ENCODE measurements around the gene TASL.
"Not testable (repeated sequence)": the region's sequence is repeated elsewhere in the genome, so short reads cannot be mapped to it uniquely, and the experiment has no call there.

Gene TASL

GRCh38 chrX:30577362-30577991 is at the start of gene TASL:
TASL (minus strand) TSS chrX:30577766; CDS start chrX:30560355, 17,411 bp downstream.
- no peak for DNase-seq

DNA sequence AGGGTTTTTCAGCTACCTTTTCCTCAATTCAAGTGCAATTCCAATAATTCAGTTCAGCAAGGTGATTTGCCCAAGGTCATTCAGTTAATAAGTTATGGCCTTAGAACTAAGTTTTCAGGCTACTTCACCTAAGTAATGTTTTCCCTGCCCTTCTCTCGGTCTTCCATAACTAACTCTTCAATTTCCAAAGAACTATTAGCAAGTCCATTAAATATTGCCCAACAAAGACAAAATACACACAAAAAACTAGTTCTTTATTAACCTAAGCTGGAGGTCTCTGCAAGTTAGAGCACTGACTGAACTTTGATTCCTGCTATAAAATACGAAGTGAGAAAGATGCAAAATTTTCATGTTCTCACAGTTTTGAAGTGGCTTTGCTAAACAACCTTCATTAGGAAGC is 48.8 kb upstream of the TASL start:
- no peak for DNase-seq

GRCh38 chrX:30622361-30622760 is 44.8 kb upstream of the TASL start:
- DNase-seq, result no peak

DNA sequence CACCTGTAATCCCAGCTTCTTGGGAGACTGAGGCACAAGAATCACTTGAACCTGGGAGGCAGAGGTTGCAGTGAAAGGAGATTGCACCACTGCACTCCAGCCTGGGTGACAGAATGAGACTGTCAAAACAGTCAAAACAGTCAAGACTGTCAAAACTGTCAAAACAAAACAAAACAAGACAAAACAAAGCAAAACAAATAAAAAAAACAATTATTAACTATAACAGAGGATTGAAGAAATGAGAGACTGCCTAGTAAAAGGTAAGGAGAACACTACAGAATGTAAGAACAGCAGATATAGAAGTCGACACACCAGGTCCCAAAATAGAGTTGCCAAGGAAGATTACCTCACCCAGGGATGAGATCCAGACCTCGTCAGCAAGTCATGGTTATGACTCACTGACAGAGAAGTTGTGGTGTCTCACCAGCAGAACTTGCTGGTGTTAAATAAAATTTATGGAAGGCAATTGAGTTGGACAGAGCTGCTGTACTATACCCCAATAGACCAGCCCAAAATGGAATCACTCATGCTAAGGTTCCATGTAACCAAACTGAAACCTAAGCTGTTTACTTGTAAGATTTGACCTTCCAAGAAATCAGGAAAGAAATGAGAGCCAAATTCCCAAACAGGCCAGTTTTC is 43.5 kb upstream of the TASL start:
- no peak for DNase-seq

- no peak for DNase-seq
Observed at GRCh38 chrX:30620125-30620524, 42.6 kb upstream of the TASL start.

DNA sequence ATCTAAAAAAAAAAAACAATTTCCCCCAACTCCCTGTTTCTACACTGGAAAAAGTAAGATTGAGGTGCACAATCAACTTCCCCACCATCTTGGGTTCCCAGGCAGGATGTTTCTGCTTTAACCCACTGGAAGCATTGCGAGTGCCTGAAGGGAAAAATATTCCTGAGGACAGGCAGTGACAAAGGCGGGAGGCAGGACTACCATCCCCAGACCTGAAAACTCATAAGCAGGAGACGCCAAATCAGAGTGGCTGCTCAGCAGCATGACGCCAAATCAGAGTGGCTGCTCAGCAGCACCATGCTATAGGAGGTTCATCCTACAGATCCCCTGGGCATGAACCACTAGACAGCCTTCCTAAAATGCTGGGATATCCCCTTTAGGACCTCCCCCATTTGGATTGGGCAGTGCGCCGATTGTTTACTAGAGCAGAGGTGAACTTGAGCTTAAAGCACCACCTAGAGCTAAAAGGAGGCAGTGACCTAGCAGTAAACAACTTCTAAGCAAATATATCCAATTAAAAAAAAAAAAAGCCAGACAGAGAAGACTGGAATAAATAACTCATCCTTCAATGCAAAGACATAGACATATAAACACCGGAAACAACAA is 40.7 kb upstream of the TASL start:
- no peak for DNase-seq

DNA sequence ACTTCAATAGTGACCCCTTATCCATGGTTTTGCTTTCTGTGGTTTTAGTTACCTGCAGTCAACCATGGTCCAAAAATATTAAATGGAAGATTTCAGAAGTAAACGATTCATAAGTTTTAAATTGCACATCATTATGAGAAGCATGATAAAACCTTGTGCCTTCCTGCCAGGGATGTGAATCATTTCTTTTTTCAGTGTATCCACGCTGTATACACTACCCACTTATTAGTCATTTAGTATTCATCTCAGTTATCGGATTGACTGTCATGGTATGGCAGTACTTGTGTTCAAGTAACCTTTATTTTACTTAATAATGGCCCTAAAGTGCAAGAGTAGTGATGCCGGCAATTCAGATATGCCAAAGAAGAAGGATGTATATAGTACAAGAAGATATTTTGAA is 37.7 kb upstream of the TASL start:
- DNase-seq, result no peak

GRCh38 chrX:30613721-30614120 is 36.2 kb upstream of the TASL start:
- no peak for DNase-seq

- no peak for DNase-seq
Observed at GRCh38 chrX:30612250-30612655, 34.7 kb upstream of the TASL start.

GRCh38 chrX:30610026-30610425 is 32.5 kb upstream of the TASL start:
- no peak for DNase-seq

- no peak for DNase-seq
Observed at GRCh38 chrX:30607155-30607554, 29.6 kb upstream of the TASL start.

DNA sequence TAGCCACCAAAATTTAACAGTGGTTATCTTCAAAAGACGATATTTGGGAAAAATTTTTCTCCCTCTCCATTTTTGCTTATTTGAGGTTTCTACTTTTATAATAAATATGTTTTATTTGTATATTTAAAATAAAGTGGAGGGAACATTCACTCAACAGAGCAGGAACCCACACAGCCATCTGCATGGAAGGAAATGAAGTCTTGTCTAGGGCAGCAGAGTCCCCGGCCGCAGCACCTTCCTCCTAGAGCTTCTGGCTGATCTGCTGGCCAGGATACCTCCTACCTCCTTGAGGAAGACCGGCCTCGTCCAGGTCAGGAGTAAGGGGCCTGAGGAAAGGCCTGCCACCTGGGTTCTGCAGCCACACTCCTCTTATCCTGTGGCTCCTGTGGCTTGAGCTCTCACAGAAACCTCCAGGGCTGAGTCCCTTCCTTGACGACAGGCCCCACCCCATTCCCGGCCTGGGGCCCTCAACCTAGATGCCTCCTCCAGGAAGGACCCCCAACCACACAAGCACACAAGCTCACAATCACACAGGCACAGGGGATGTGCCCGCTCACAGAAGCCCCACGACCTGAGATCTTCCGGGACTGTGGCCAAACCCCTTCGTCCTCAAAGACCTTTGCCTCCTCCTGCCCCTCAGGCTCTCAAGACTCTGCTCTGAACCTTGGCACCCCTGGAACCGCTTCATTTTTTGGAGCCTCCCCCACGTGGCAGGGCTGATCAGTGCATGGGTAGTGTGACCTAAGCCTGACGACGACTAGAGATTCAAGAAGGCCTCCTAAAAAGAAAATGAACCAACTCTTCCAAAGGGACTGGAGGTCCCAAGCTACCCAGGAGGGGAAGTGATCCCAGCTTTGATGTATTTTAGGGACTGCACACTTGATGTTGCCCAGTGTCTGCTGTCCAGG is 23.0 kb upstream of the TASL start:
- DNase-seq, result not testable (repeated sequence)

GRCh38 chrX:30597216-30598012 is 19.8 kb upstream of the TASL start:
- no peak for DNase-seq

DNA sequence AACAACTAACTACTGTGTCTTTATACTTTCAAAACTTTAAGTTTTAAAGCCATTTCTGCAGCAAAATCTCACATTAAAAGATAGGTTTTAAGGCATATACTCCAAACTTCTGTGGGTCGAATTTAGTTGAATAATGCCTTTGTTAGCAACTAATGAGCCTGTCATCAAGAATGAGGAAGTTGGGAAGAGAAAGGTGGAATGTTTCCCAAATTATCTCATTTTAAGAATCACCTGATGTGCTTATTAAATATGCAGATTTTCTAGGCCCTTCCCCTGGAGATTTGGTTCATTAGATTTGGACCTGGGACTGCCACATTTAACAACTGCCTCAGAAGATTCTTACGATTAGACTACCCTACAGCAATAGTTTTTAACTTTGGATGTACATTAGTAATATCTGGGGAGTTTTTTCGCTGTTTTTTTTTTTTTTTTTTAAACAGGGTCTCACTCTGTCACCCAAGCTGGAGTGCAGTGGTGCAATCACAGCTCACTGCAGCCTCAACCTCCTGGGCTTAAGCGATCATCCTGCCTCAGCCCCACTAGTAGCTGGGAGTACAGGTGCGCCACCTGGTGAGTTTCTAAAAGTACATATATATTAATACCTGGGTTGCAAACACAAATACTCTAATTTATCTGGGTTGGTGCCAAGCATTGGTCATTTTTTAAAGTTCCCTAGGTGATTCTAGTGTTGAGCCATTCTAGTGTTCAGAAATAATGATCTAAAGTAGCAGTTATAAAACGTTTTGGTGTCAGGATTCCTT is 16.1 kb upstream of the TASL start:
- peak in 2 of 4 experiments; percentile 1 to 3 for DNase-seq

GRCh38 chrX:30592831-30593230 is 15.3 kb upstream of the TASL start:
- DNase-seq, result no peak

DNA sequence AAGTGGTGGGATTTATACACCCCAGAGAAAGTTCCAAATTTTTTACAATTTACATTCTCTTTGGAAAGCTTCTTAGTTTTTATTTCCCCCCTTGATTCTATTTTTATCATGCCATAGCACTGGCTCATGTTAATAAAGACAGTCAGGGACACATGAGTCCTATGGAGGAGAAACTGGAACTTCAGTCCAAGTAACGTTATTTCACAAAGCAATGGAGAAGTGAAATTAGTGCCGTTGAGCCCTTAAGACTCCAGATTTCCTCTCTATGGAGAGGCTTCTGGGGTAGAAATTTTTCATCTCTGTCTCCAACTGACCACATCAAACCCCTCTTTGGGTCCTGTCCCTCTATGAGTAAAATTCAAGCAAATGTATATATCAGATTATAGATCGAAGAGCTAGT is 12.8 kb upstream of the TASL start:
- no peak for DNase-seq

- no peak for DNase-seq
Observed at GRCh38 chrX:30589146-30589888, 11.8 kb upstream of the TASL start.

GRCh38 chrX:30586516-30586915 is 8.9 kb upstream of the TASL start:
- no peak for DNase-seq

- DNase-seq, result no peak
Observed at GRCh38 chrX:30582664-30583063, 5.1 kb upstream of the TASL start.

DNA sequence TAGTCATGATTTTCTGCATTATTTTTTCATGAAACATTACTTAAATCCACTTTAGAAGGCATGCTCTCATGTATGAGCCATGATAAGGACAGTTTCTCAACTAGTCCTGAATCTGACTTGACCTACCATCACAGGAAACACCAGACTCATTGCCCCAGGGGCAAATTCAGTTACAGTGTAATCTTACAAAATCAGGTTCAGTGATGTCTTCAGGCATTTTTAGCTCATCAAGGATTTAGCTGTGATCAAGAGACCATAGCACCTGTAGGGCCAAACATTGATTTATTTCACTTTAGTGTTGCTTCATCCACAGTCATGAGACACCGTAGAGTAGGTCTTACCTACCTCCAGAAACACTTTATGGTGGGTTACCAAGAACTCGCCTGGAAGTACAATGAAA is 3.1 kb upstream of the TASL start:
- DNase-seq, result no peak

DNA sequence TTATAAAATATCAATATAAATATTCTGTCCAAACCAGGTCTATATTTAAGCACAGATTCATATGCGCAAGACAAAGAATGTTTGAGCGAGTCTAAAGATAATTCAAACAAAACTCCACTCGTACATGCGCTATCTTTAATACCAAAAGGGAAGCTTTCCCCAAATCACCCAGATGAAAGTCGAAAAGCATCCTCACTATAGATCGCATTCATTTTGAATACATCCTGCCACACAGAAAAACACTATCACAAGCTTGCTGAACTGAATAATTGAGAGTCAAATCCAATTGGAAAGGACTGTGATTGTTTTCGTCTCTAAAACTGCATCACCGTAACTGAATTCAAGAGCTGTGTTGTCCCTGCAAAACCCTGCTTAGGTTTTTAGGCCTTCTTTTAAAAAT is 685 bp downstream of the TASL start:
- DNase-seq, result no peak
